Spleen (tissue), 11 donors: ENCODE measurements around the gene CALHM2. TPM values are rescaled to one million over a fixed set of nuclear protein-coding genes. Genes with fewer than 3 reads are reported as not detected.

Source experiments
- DNase-seq: peaks from one replicate; pipeline ENCODE4 v3.0.0-alpha.2; 2020
- H3K27ac ChIP-seq, 8 donors: fragments of 200-600 bp; sonication (generic) in 7 of 8; 1 replicate in 4 of 8; 2 replicates in 4 of 8; pipeline versions ENCODE4 v1.5.0 to v1.8.0; 2016 to 2021; ENCODE audit warnings: inconsistent platforms in 4 of 8, mild to moderate bottlenecking in 4 of 8, moderate library complexity in 1 of 8
- H3K27me3 ChIP-seq, 7 donors: fragments of 200-600 bp; sonication (generic) in 6 of 7; replicated peaks in 1 of 7; 1 replicate in 4 of 7; 2 replicates in 3 of 7; pipeline versions ENCODE4 v1.5.0 to v1.8.0; 2016 to 2021; ENCODE audit warnings: inconsistent platforms in 3 of 7, mild to moderate bottlenecking in 1 of 7
- H3K36me3 ChIP-seq, 6 donors: fragments of 200-600 bp; sonication (generic) in 5 of 6; 1 replicate in 4 of 6; 2 replicates in 2 of 6; pipeline versions ENCODE4 v1.5.0 to v1.8.0; 2016 to 2021; ENCODE audit warnings: inconsistent platforms in 2 of 6
- H3K4me1 ChIP-seq, 6 donors: fragments of 200-600 bp; sonication (generic) in 5 of 6; 1 replicate in 3 of 6; 2 replicates in 3 of 6; pipeline versions ENCODE4 v1.5.0 to v1.8.0; 2016 to 2021; ENCODE audit warnings: inconsistent platforms in 3 of 6
- H3K4me3 ChIP-seq, 8 donors: fragments of 200-600 bp; sonication (generic) in 7 of 8; 1 replicate in 4 of 8; 2 replicates in 4 of 8; pipeline versions ENCODE4 v1.5.0 to v1.8.0; 2016 to 2021; ENCODE audit warnings: inconsistent platforms in 4 of 8, mild to moderate bottlenecking in 4 of 8, moderate library complexity in 2 of 8
- H3K9me3 ChIP-seq, 8 donors: fragments of 200-600 bp; sonication (generic) in 7 of 8; 1 replicate in 4 of 8; 2 replicates in 4 of 8; pipeline versions ENCODE4 v1.5.0 to v1.8.0; 2016 to 2021; ENCODE audit warnings: inconsistent platforms in 4 of 8
- POLR2A ChIP-seq, 3 donors: fragments of 450-650 bp; IDR thresholded peaks; one replicate each; pipeline ENCODE4 v1.5.1; 2017; ENCODE audit warnings: antibody characterized with exemption in 3 of 3, mild to moderate bottlenecking in 1 of 3
- POLR2AphosphoS5 ChIP-seq, 3 donors: sonication (generic); formaldehyde crosslinking; IDR thresholded peaks; one replicate each; pipeline ENCODE4 v1.5.1; 2017; ENCODE audit warnings: antibody characterized with exemption in 3 of 3
- WGBS, 5 donors: extraction: QIAGEN DNeasy Blood & Tissue Kit in 3 of 5; methylation state at CpG; one replicate each; pipeline versions ENCODE4 v1.1.5 to v1.1.7; 2013 to 2018; 5-methylcytosine and 5-hydroxymethylcytosine counted together
- intact Hi-C: fragments of 100-400 bp; cut with DNase I; formaldehyde crosslinking; loops from one replicate; pipeline ENCODE4 v1.15.0; 2023; ENCODE audit warnings: low total_unique reads
- polyA plus RNA-seq, 3 donors: library from polyadenylated mRNA; stranded (reverse); fragments of 200-250 nt; gene quantifications; one replicate each; pipeline ENCODE4 v1.2.1, GENCODE V29; 2013
- total RNA-seq, 7 donors: library from RNA; depleted of rRNA in 3 of 7; stranded (reverse); fragments of >200 nt in 3 of 7; fragmentation: NEBNext Ultra II Directional in 4 of 7; extraction: Animal tissue kit (Norgen Biotek cat#: 25700) in 4 of 7; gene quantifications; one replicate each; pipeline versions ENCODE4 v1.1.0 to v1.2.1, GENCODE V29; 2016 to 2021
- TF ChIP-seq, protein P1 (sequence below), 11 experiments: fragments of 200-600 bp in 7 of 11; fragments of 450-650 bp in 4 of 11; sonication (generic) in 4 of 11; IDR thresholded peaks in 8 of 11; conservative IDR thresholded peaks in 3 of 11; 1 replicate in 7 of 11; 2 replicates in 4 of 11; pipeline versions ENCODE4 v1.4.0 to v1.8.0; 2016 to 2021; ENCODE audit warnings: antibody characterized with exemption in 11 of 11, inconsistent platforms in 4 of 11, mild to moderate bottlenecking in 1 of 11
- donor health status: healthy with polysubstance abuse.
- donor health status: DM: no; HTN: no; CAD: no; lungs with moderate emphysema.
- donor health status: DM: no; HTN: no; CAD: no.
- donor health status: Bipolar disorder and iron deficiency.
- donor health status: healthy.
- donor health status: DM: no; HTN: no; CAD: no.
- donor health status: DM: yes; HTN: yes; CAD: no.

Gene CALHM2
- total and polyA plus RNA-seq, 10 donors: 12.6 to 91.6 (median 52.4) TPM

DNA sequence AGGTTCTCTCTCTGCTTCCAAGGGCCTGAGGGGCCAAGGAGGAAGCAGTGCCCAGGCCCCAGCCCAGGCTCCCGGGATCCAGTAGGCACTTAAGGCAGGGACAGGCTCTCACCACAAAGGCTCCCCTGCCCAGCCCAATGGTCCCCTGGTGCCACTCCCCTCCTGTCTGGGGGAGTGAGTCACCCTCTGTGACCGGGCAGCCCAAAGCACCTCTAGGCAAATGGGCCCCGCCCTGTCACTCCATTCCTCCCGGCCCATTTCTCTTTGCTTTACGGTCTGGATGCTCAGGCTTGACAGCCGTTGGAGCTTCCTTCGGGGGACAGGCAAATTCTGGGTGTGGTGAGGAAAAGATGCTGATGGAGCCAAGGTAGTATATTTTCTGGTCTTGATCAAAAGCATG lies 27.0 kb upstream of the CALHM2 start, which contains the start of gene CALHM3:
TSS of gene CALHM3 (minus strand) at position 106 of the 400 bp plus-strand sequence. CDS start 208 bp downstream, outside the sequence.
- no peak within 1 kb of the TSS for H3K27ac ChIP-seq

DNA sequence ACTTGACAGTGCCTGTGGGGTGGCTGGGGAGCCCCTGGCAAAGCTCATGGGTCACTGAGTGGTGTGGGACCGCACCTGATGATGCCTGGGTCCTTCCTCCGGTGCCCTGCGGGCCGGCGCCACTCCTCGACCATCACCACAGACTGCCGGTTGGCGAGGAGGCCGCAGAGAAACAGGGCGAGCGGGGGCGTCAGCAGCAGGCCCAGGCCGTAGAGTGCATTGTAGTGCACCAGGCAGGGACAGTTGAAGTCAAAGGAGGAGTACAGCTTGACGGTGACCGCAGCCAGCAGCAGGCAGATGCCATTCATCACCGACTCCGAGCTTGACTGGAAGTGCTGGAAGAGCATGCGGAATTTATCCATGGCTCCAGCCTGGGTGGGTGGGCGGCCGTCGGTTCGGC lies 26.5 kb upstream of the CALHM2 start:
- Histone ChIP-seq H3K4me1 (peaks cover 0 to 28% (median 17%) of the 10 kb centered on the region in 6 donors), H3K9me3 (no peaks in the 10 kb centered on the region), H3K36me3 (no peaks in the 10 kb centered on the region), H3K27ac (no peak overlapping the region), H3K27me3 (no peaks in the 10 kb centered on the region), H3K4me3 (no peak overlapping the region)
- no peak for DNase-seq
- intact Hi-C loops: no loop called here
- TF ChIP-seq POLR2AphosphoS5 (IDR thresholded peaks at IDR 0.05) (no peak), POLR2A (IDR thresholded peaks at IDR 0.05) (no peak)
- TF ChIP-seq, protein P1, sequence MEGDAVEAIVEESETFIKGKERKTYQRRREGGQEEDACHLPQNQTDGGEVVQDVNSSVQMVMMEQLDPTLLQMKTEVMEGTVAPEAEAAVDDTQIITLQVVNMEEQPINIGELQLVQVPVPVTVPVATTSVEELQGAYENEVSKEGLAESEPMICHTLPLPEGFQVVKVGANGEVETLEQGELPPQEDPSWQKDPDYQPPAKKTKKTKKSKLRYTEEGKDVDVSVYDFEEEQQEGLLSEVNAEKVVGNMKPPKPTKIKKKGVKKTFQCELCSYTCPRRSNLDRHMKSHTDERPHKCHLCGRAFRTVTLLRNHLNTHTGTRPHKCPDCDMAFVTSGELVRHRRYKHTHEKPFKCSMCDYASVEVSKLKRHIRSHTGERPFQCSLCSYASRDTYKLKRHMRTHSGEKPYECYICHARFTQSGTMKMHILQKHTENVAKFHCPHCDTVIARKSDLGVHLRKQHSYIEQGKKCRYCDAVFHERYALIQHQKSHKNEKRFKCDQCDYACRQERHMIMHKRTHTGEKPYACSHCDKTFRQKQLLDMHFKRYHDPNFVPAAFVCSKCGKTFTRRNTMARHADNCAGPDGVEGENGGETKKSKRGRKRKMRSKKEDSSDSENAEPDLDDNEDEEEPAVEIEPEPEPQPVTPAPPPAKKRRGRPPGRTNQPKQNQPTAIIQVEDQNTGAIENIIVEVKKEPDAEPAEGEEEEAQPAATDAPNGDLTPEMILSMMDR (IDR thresholded peaks at IDR 0.05 in 8 of 11, conservative IDR thresholded peaks at IDR 0.05 in 3 of 11): no peak
- 87 to 95% (median 93%) methylated on average over 11 to 22 of the region's 22 CpGs for WGBS, 5 donors

More for the DNA sequence above, 27.0 kb upstream of the CALHM2 start, which contains the start of gene CALHM3:
- WGBS, 5 donors: 78 to 96% (median 85%) methylated on average over 7 of the region's 7 CpGs
- TF ChIP-seq, protein P1 (IDR thresholded peaks at IDR 0.05 in 8 of 11, conservative IDR thresholded peaks at IDR 0.05 in 3 of 11): no peak
- no peak for TF ChIP-seq POLR2AphosphoS5 (IDR thresholded peaks at IDR 0.05)
- TF ChIP-seq POLR2A (IDR thresholded peaks at IDR 0.05): no peak
- H3K4me3 ChIP-seq: no peak within 1 kb of the TSS
- H3K9me3 ChIP-seq: no peaks in the 10 kb centered on the region
- peaks cover 0 to 28% (median 17%) of the 10 kb centered on the region in 6 donors for H3K4me1 ChIP-seq
- no peak for DNase-seq
- H3K36me3 ChIP-seq: no peaks in the 10 kb centered on the region
- H3K27me3 ChIP-seq: no peaks in the 10 kb centered on the region
- intact Hi-C loops: no loop called here

DNA sequence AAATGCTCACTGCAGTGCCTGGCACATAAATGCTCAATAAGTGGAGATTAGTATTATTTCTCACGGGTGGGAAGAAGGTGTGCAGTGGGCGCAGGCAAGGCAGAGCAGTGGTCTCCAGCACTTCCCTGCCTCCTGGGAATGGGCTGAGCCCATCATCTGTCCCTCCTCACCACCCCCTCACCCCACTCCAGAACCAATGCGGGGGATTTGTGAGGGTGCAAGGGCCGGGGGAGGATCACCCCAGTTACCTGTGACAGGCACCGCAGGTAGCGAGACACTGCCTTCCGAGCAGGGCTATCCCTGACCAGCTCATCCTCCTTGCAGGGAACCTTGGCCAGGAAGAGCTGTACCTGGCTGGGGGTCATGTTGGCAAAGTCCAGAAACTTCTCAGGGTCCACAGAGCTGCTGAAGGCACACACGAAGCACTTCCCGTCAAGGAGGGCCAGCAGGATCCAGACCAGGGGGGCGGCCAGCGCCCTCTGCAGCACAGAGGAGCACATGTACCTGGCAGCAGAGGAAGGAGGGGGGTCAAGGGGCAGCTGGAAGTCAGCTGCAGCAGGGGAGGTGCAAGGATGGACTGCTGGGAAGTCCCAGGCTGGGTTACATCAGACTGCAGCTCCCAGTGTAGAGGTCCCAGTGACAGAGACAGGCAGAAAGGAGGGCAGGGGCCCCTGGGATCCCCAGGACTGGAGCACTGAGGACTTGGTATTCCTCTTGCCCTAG lies 24.0 kb upstream of the CALHM2 start:
- H3K36me3 ChIP-seq: no peaks in the 10 kb centered on the region
- H3K4me3 ChIP-seq: no peak overlapping the region
- H3K9me3 ChIP-seq: no peaks in the 10 kb centered on the region
- H3K27me3 ChIP-seq: no peaks in the 10 kb centered on the region
- no peak for DNase-seq
- peaks cover 9 to 40% (median 30%) of the 10 kb centered on the region in 6 donors for H3K4me1 ChIP-seq
- WGBS, 5 donors: 59 to 79% (median 77%) methylated on average over 6 to 11 of the region's 11 CpGs
- no peak for TF ChIP-seq POLR2AphosphoS5 (IDR thresholded peaks at IDR 0.05)
- TF ChIP-seq, protein P1 (IDR thresholded peaks at IDR 0.05 in 8 of 11, conservative IDR thresholded peaks at IDR 0.05 in 3 of 11): peak in 1 of 11 experiments; percentile 10
- H3K27ac ChIP-seq: no peak overlapping the region
- intact Hi-C loops: no loop called here

DNA sequence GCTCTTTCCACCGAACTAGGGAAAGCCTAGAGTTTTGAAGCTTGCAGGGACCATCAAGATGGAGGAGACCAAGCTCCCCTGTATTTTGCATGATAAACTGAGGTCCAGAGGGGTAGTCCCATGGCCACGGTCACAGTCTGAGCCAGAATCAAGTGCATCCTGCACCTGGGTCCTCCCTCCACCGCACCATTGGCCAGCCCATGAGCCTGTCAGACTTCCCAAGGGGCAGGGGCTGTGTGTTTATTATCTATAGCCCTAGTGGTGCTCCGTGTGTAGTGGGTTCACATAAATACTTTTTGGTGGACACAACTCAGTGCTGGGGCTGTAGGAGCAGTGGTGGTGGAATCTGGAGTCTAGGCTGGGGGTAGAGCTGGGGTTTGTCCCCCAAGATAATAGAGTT lies 23.3 kb upstream of the CALHM2 start:
- intact Hi-C loops: no loop called here
- H3K36me3 ChIP-seq: no peaks in the 10 kb centered on the region
- no peak for DNase-seq
- 81 to 94% (median 87%) methylated on average over 2 to 4 of the region's 4 CpGs for WGBS, 5 donors
- no peak overlapping the region for H3K4me3 ChIP-seq
- peaks cover 16 to 42% (median 31%) of the 10 kb centered on the region in 6 donors for H3K4me1 ChIP-seq
- TF ChIP-seq, protein P1 (IDR thresholded peaks at IDR 0.05 in 8 of 11, conservative IDR thresholded peaks at IDR 0.05 in 3 of 11): no peak
- no peak for TF ChIP-seq POLR2AphosphoS5 (IDR thresholded peaks at IDR 0.05)
- no peak for TF ChIP-seq POLR2A (IDR thresholded peaks at IDR 0.05)
- H3K9me3 ChIP-seq: no peaks in the 10 kb centered on the region
- no peak overlapping the region for H3K27ac ChIP-seq
- no peaks in the 10 kb centered on the region for H3K27me3 ChIP-seq
